HEK293 (cell line): ENCODE data around the gene ROBO4.

Experiments
- CTCF ChIA-PET: fragments of 350-600 bp; formaldehyde crosslinking; extraction: SDS; loops from one replicate; lab custom pipeline; 2021; ENCODE audit warnings: antibody characterized with exemption; lab: Yijun Ruan, JAX
- POLR2A ChIA-PET: fragments of 300-600 bp; formaldehyde crosslinking; extraction: SDS; loops from one replicate; lab custom pipeline; 2020; ENCODE audit warnings: antibody characterized with exemption, inconsistent platforms; lab: Yijun Ruan, JAX
- H3K27ac ChIP-seq: fragments of 200-500 bp; sonication (Bioruptor generic); 2 replicates; pipeline ENCODE4 v1.5.1; 2014; ENCODE audit warnings: low read depth, low read length, control low read depth, inconsistent platforms; ENCODE audit errors: extremely low read depth
- H3K36me3 ChIP-seq, 2 experiments: fragments of 200-500 bp in 1 of 2; sonication (Bioruptor generic) in 1 of 2; 1 replicate in 1 of 2; 2 replicates in 1 of 2; pipeline ENCODE4 v1.5.1; 2014 to 2017; ENCODE audit warnings: inconsistent platforms in 2 of 2, low read length in 2 of 2; ENCODE audit not compliant: control insufficient read depth in 2 of 2, insufficient read depth in 1 of 2
- H3K4me1 ChIP-seq: fragments of 200-500 bp; sonication (Bioruptor generic); 2 replicates; pipeline ENCODE4 v1.5.1; 2014; ENCODE audit warnings: mild to moderate bottlenecking, low read length, inconsistent platforms; ENCODE audit not compliant: control insufficient read depth, insufficient read depth
- H3K4me3 ChIP-seq: 2 replicates; pipeline ENCODE4 v1.5.1; 2011; ENCODE audit warnings: low read depth, mild to moderate bottlenecking, control low read depth, low read length, moderate library complexity
- H3K9me3 ChIP-seq: fragments of 200-500 bp; sonication (Bioruptor generic); 2 replicates; pipeline ENCODE4 v1.5.1; 2014; ENCODE audit warnings: low read depth, low read length, inconsistent platforms; ENCODE audit not compliant: control insufficient read depth, insufficient read depth
- EGR2 ChIP-seq: fragments of 450-650 bp; formaldehyde crosslinking; IDR thresholded peaks from 2 replicates; pipeline ENCODE4 v1.5.1; 2016; ENCODE audit warnings: low read depth, missing biosample characterization, missing genetic modification characterization
- GLIS1 ChIP-seq: fragments of 450-650 bp; formaldehyde crosslinking; IDR thresholded peaks from 2 replicates; pipeline ENCODE4 v1.5.1; 2016; ENCODE audit warnings: missing biosample characterization, missing genetic modification characterization
- GLIS2 ChIP-seq: fragments of 450-650 bp; formaldehyde crosslinking; IDR thresholded peaks from 2 replicates; pipeline ENCODE4 v1.5.1; 2016; ENCODE audit warnings: missing biosample characterization, missing genetic modification characterization
- HIC1 ChIP-seq: fragments of 450-650 bp; formaldehyde crosslinking; IDR thresholded peaks from 2 replicates; pipeline ENCODE4 v1.5.1; 2016; ENCODE audit warnings: missing biosample characterization, missing genetic modification characterization
- INSM2 ChIP-seq: fragments of 450-650 bp; formaldehyde crosslinking; IDR thresholded peaks from 2 replicates; pipeline ENCODE4 v1.5.1; 2016; ENCODE audit warnings: missing biosample characterization, missing genetic modification characterization
- OSR2 ChIP-seq: fragments of 450-650 bp; formaldehyde crosslinking; IDR thresholded peaks from 2 replicates; pipeline ENCODE4 v1.5.1; 2016; ENCODE audit warnings: missing biosample characterization, missing genetic modification characterization
- PATZ1 ChIP-seq: fragments of 450-650 bp; formaldehyde crosslinking; IDR thresholded peaks from 2 replicates; pipeline ENCODE4 v1.5.1; 2016; ENCODE audit warnings: missing biosample characterization, missing genetic modification characterization
- PBX3 ChIP-seq: sonication (generic); formaldehyde crosslinking; IDR thresholded peaks from 2 replicates; pipeline ENCODE4 v1.8.1; 2022; ENCODE audit warnings: mild to moderate bottlenecking, moderate library complexity, missing genetic modification reagents
- TSHZ1 ChIP-seq: fragments of 450-650 bp; formaldehyde crosslinking; IDR thresholded peaks from 2 replicates; pipeline ENCODE4 v1.5.1; 2016; ENCODE audit warnings: missing biosample characterization, missing genetic modification characterization, borderline replicate concordance
- ZBTB49 ChIP-seq: fragments of 450-650 bp; formaldehyde crosslinking; IDR thresholded peaks from 2 replicates; pipeline ENCODE4 v1.5.1; 2016; ENCODE audit warnings: missing biosample characterization, missing genetic modification characterization, low read depth
- ZIC2 ChIP-seq: fragments of 450-650 bp; formaldehyde crosslinking; IDR thresholded peaks from 2 replicates; pipeline ENCODE4 v1.5.1; 2016; ENCODE audit warnings: missing biosample characterization, missing genetic modification characterization
- ZNF146 ChIP-seq: fragments of 450-650 bp; formaldehyde crosslinking; IDR thresholded peaks from 2 replicates; pipeline ENCODE4 v1.5.1; 2016; ENCODE audit warnings: missing biosample characterization, missing genetic modification characterization
- ZNF24 ChIP-seq: fragments of 450-650 bp; formaldehyde crosslinking; IDR thresholded peaks from 2 replicates; pipeline ENCODE4 v1.5.1; 2016; ENCODE audit warnings: missing biosample characterization, missing genetic modification characterization
- ZNF302 ChIP-seq: fragments of 450-650 bp; formaldehyde crosslinking; IDR thresholded peaks from 2 replicates; pipeline ENCODE4 v1.5.1; 2016; ENCODE audit warnings: missing biosample characterization, missing genetic modification characterization, low read depth
- ZNF391 ChIP-seq: fragments of 450-650 bp; formaldehyde crosslinking; IDR thresholded peaks from 2 replicates; pipeline ENCODE4 v1.5.1; 2016; ENCODE audit warnings: low read depth, missing biosample characterization, missing genetic modification characterization, borderline replicate concordance
- ZNF426 ChIP-seq: fragments of 450-650 bp; formaldehyde crosslinking; IDR thresholded peaks from 2 replicates; pipeline ENCODE4 v1.5.1; 2017; ENCODE audit warnings: missing biosample characterization, missing genetic modification characterization, mild to moderate bottlenecking, inconsistent platforms, moderate library complexity
- ZNF561 ChIP-seq: fragments of 450-650 bp; IDR thresholded peaks from 2 replicates; pipeline ENCODE4 v1.5.1; 2018; ENCODE audit warnings: missing biosample characterization, missing genetic modification characterization, borderline replicate concordance
- ZNF785 ChIP-seq: fragments of 450-650 bp; formaldehyde crosslinking; IDR thresholded peaks from 2 replicates; pipeline ENCODE4 v1.5.1; 2016; ENCODE audit warnings: missing biosample characterization, missing genetic modification characterization

The ROBO4 gene

GRCh38 chr11:124922831-124923230, 25.2 kb upstream of the ROBO4 start (continued):
- no peak for TF ChIP-seq ZNF24 (tag by site-specific recombination)
- no peak for TF ChIP-seq ZNF426 (tag by site-specific recombination)
- no peak for TF ChIP-seq ZNF302 (tag by site-specific recombination)
- TF ChIP-seq ZNF391 (tag by site-specific recombination): no peak
- TF ChIP-seq ZBTB49: no peak
- TF ChIP-seq INSM2 (tag by site-specific recombination): no peak
- no peak for TF ChIP-seq EGR2 (tag by site-specific recombination)
- no peak for TF ChIP-seq OSR2
- TF ChIP-seq, all 188 proteins: peak for 0

GRCh38 chr11:124920870-124921609, 23.4 kb upstream of the ROBO4 start:
- CTCF ChIA-PET: interaction anchor here (0.5 to 1.2 kb wide), 4 partner anchors 45 to 648 kb away, joined by 3 to 4 read pairs (median 4); partner anchors contain the start of gene EI24
- TF ChIP-seq ZNF146 (no peak), PBX3 (CRISPR knock-in tag) (peak; percentile 73; the same call in 1 of the 2 replicates), HIC1 (tag by site-specific recombination) (no peak), ZIC2 (tag by site-specific recombination) (no peak), ZNF561 (tag by site-specific recombination) (no peak)
- TF ChIP-seq, all 188 proteins: peak for 1
- Histone ChIP-seq H3K9me3 (no peaks in the 10 kb centered on the region), H3K4me1 (no peaks in the 10 kb centered on the region), H3K4me3 (peak overlapping the region; percentile 27), H3K27ac (peak overlapping the region; percentile 64; the same call in 1 of the 2 replicates), H3K36me3 (no peaks in the 10 kb centered on the region)
- POLR2A ChIA-PET: interaction anchor here (0.7 to 2.2 kb wide), 4 partner anchors 20 to 45 kb away, joined by 3 to 11 read pairs (median 6); partner anchors contain the start of gene CCDC15

GRCh38 chr11:124920356-124920755, 22.7 kb upstream of the ROBO4 start:
- ChIA-PET POLR2A (interaction anchor here (0.6 to 2.2 kb wide), 6 partner anchors 20 to 503 kb away, joined by 3 to 11 read pairs (median 4); partner anchors contain the start of gene CCDC15), CTCF (interaction anchor here (0.6 to 1.2 kb wide), 4 partner anchors 10 to 649 kb away, joined by 3 to 4 read pairs (median 4); partner anchors contain the start of gene EI24)
- Histone ChIP-seq H3K9me3 (no peaks in the 10 kb centered on the region), H3K27ac (no peak overlapping the region), H3K4me3 (no peak overlapping the region), H3K4me1 (no peaks in the 10 kb centered on the region), H3K36me3 (no peaks in the 10 kb centered on the region)
- no peak for TF ChIP-seq TSHZ1
- no peak for TF ChIP-seq GLIS1 (tag by site-specific recombination)
- TF ChIP-seq GLIS2 (tag by site-specific recombination): no peak
- TF ChIP-seq PATZ1 (tag by site-specific recombination): no peak
- no peak for TF ChIP-seq ZNF785 (tag by site-specific recombination)
